IMR-90 (cell line): ENCODE data around the gene ZNF497. TPM values are rescaled to one million over a fixed set of nuclear protein-coding genes. Genes with fewer than 3 reads are reported as not detected.

Source experiments
- ATAC-seq: fragments of 200-7000 bp; cut with Tn5 transposase; 2 replicates; pipeline ENCODE4 v1.9.1; 2020; ENCODE audit warnings: low read depth, mild to moderate bottlenecking, moderate library complexity
- BruUV-seq: library from RNA; stranded (reverse); fragments of 400-500 nt; replicated peaks from 2 replicates; lab custom pipeline; 2021; lab: Mats Ljungman, UMichigan
- CTCF ChIA-PET: fragments of 300-600 bp; formaldehyde crosslinking; extraction: SDS; loops from one replicate; lab custom pipeline; 2021; ENCODE audit warnings: antibody characterized with exemption; lab: Yijun Ruan, JAX
- POLR2A ChIA-PET: fragments of 300-600 bp; sonication (Branson Sonifier 250); formaldehyde crosslinking; loops from one replicate; lab custom pipeline; 2022; ENCODE audit warnings: antibody characterized with exemption; ENCODE audit not compliant: unreplicated experiment; lab: Charles Lee
- DNase-seq: peaks from one replicate; pipeline ENCODE4 v3.0.0; 2013
- H2AFZ ChIP-seq: replicated peaks from 2 replicates; pipeline ENCODE3; 2013; ENCODE audit warnings: low read length, mild to moderate bottlenecking; ENCODE audit not compliant: poor library complexity
- H2AK5ac ChIP-seq: 2 replicates; pipeline ENCODE4 v1.6.1; 2013; ENCODE audit warnings: low read depth, low read length, inconsistent platforms
- H2AK9ac ChIP-seq: replicated peaks from 2 replicates; pipeline ENCODE3; 2013; ENCODE audit warnings: mild to moderate bottlenecking, low read depth, low read length, moderate library complexity; ENCODE audit not compliant: poor library complexity
- H2BK120ac ChIP-seq: 2 replicates; pipeline ENCODE4 v1.6.1; 2013; ENCODE audit warnings: low read depth, low read length, inconsistent platforms
- H2BK15ac ChIP-seq: 3 replicates; pipeline ENCODE4 v1.6.1; 2013; ENCODE audit warnings: low read depth, low read length, inconsistent platforms
- H2BK20ac ChIP-seq: 2 replicates; pipeline ENCODE4 v1.6.1; 2013; ENCODE audit warnings: low read depth, mild to moderate bottlenecking, inconsistent platforms, low read length, moderate library complexity
- H2BK5ac ChIP-seq: 2 replicates; pipeline ENCODE4 v1.6.1; 2013; ENCODE audit warnings: mild to moderate bottlenecking, low read depth, low read length, inconsistent platforms; ENCODE audit not compliant: poor library complexity, severe bottlenecking
- H3K14ac ChIP-seq: replicated peaks from 2 replicates; pipeline ENCODE4 v1.6.1; 2013; ENCODE audit warnings: low read depth, low read length, inconsistent platforms
- H3K18ac ChIP-seq: 2 replicates; pipeline ENCODE4 v1.6.1; 2013; ENCODE audit warnings: low read depth, low read length, control low read depth
- H3K23ac ChIP-seq: 2 replicates; pipeline ENCODE4 v1.6.1; 2013; ENCODE audit warnings: low read depth, low read length, inconsistent platforms
- H3K27ac ChIP-seq: 2 replicates; pipeline ENCODE4 v1.5.1; 2013; ENCODE audit warnings: mild to moderate bottlenecking, control low read depth, low read length; ENCODE audit not compliant: insufficient read depth
- H3K27me3 ChIP-seq: 2 replicates; pipeline ENCODE4 v1.6.1; 2013; ENCODE audit warnings: low read length; ENCODE audit not compliant: control insufficient read depth, insufficient read depth
- H3K36me3 ChIP-seq: 2 replicates; pipeline ENCODE4 v1.6.1; 2013; ENCODE audit warnings: low read length, mixed read lengths; ENCODE audit not compliant: control insufficient read depth, insufficient read depth
- H3K4ac ChIP-seq: 2 replicates; pipeline ENCODE4 v1.6.1; 2013; ENCODE audit warnings: low read depth, low read length, inconsistent platforms
- H3K4me1 ChIP-seq: 2 replicates; pipeline ENCODE4 v1.6.1; 2013; ENCODE audit warnings: low read length, mixed read lengths; ENCODE audit not compliant: control insufficient read depth, insufficient read depth
- H3K4me2 ChIP-seq: 2 replicates; pipeline ENCODE4 v1.6.1; 2013; ENCODE audit warnings: low read depth, mild to moderate bottlenecking, control low read depth, low read length, moderate library complexity
- H3K4me3 ChIP-seq: 2 replicates; pipeline ENCODE4 v1.5.1; 2013; ENCODE audit warnings: low read depth, mild to moderate bottlenecking, control low read depth, low read length, moderate library complexity; ENCODE audit not compliant: insufficient read depth
- H3K56ac ChIP-seq: 2 replicates; pipeline ENCODE4 v1.6.1; 2013; ENCODE audit warnings: low read length, inconsistent platforms; ENCODE audit not compliant: insufficient read depth; ENCODE audit errors: extremely low read depth
- H3K79me1 ChIP-seq, 2 experiments: 2 replicates each; pipeline ENCODE4 v1.6.1; 2013; ENCODE audit warnings: low read length in 2 of 2, inconsistent platforms in 1 of 2, low read depth in 1 of 2
- H3K9ac ChIP-seq: 2 replicates; pipeline ENCODE4 v1.6.1; 2013; ENCODE audit warnings: low read depth, low read length, control low read depth
- H3K9me1 ChIP-seq: 2 replicates; pipeline ENCODE4 v1.6.1; 2013; ENCODE audit warnings: low read length, inconsistent platforms; ENCODE audit not compliant: insufficient read depth
- H3K9me3 ChIP-seq: 2 replicates; pipeline ENCODE4 v1.6.1; 2013; ENCODE audit warnings: low read length; ENCODE audit not compliant: control insufficient read depth, insufficient read depth
- H4K20me1 ChIP-seq: 2 replicates; pipeline ENCODE4 v1.6.1; 2013; ENCODE audit warnings: low read length, inconsistent platforms; ENCODE audit not compliant: insufficient read depth
- H4K5ac ChIP-seq: 2 replicates; pipeline ENCODE4 v1.6.1; 2013; ENCODE audit warnings: mild to moderate bottlenecking, low read depth, low read length, control low read depth
- H4K8ac ChIP-seq, 2 experiments: 2 replicates each; pipeline ENCODE4 v1.6.1; 2013; ENCODE audit warnings: low read depth in 2 of 2, low read length in 2 of 2, control low read depth in 1 of 2, inconsistent platforms in 1 of 2
- H4K91ac ChIP-seq: 2 replicates; pipeline ENCODE4 v1.6.1; 2013; ENCODE audit warnings: low read depth, low read length, inconsistent platforms; ENCODE audit not compliant: insufficient read depth
- NFE2L2 ChIP-seq: fragments of 150-350 bp; IDR thresholded peaks from 2 replicates; pipeline ENCODE4 v1.6.1; 2016; ENCODE audit warnings: low read depth, mild to moderate bottlenecking, low read length
- RCOR1 ChIP-seq: IDR thresholded peaks from 2 replicates; pipeline ENCODE4 v1.6.1; 2012; ENCODE audit warnings: mild to moderate bottlenecking, low read length, improper control_type of control experiment; ENCODE audit not compliant: insufficient replicate concordance
- WGBS, 2 experiments: methylation state at CpG; one replicate each; pipeline versions ENCODE4 v1.1.5 to v1.1.7; 2013; ENCODE audit warnings: missing lambda C conversion rate in 2 of 2; ENCODE audit not compliant: insufficient read length in 1 of 2; ENCODE audit errors: extremely low coverage in 2 of 2; 5-methylcytosine and 5-hydroxymethylcytosine counted together
- dilution Hi-C: fragments of 300-500 bp; cut with HindIII; formaldehyde crosslinking; loops from one replicate; pipeline ENCODE4 v1.14.3; 2018; ENCODE audit warnings: low sequenced_read_pairs; ENCODE audit not compliant: unreplicated experiment
- in situ Hi-C: fragments of 300-500 bp; cut with MboI; formaldehyde crosslinking; loops from 3 replicates; pipeline ENCODE4 v1.14.3; 2019; ENCODE audit warnings: low sequenced_read_pairs, inconsistent platforms, mixed read lengths
- intact Hi-C: fragments of 100-400 bp; cut with micrococcal nuclease; formaldehyde crosslinking; loops from 2 replicates; pipeline ENCODE4 v1.10.0; 2022
- polyA plus RNA-seq, 3 experiments: library from polyadenylated mRNA; depleted of rRNA; stranded (reverse); fragments of >200 nt; gene quantifications; 2 replicates each; pipeline ENCODE4 v1.2.3, GENCODE V29; 2012; ENCODE audit warnings: low replicate concordance in 1 of 3
- total RNA-seq: library from RNA; depleted of rRNA; stranded (reverse); fragments of >200 nt; gene quantifications from 2 replicates; pipeline ENCODE4 v1.2.3, GENCODE V29; 2012

ZNF497 gene
- total and polyA plus RNA-seq, 2 of the 4 experiments (the other 2 are of a cell fraction) = 0.18 to 0.24 TPM

DNA sequence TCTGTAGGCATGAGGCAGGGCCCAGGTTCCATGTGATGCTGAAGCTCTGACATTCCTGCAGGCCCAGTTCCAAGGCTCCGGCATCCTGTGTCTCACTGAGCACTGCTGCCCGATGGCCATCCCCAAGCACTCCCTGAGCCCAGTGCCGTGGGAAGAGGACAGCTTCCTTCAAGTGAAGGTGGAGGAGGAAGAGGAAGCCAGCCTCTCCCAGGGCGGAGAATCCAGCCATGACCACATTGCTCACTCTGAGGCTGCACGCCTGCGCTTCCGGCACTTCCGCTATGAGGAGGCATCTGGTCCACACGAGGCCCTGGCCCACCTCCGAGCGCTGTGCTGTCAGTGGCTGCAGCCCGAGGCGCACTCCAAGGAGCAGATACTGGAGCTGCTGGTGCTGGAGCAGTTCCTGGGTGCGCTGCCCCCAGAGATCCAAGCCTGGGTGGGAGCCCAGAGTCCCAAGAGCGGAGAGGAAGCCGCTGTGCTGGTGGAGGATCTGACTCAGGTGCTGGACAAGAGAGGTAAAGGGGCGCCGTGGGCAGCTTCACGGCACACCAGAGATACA, 27.8 kb downstream of the ZNF497 start:
- Histone ChIP-seq H2BK120ac (no peak overlapping the region), H4K8ac (no peak overlapping the region), H4K91ac (no peak overlapping the region), H3K56ac (no peak overlapping the region), H3K4me1 (no peaks in the 10 kb centered on the region), H3K36me3 (peaks cover 38% of the 10 kb centered on the region), H4K20me1 (peaks cover 5% of the 10 kb centered on the region; the same call in 1 of the 2 replicates), H3K9me3 (peaks cover 15% of the 10 kb centered on the region), H3K18ac (no peak overlapping the region), H3K27ac (no peak overlapping the region), H4K5ac (no peak overlapping the region), H2BK5ac (no peak overlapping the region), H2BK20ac (no peak overlapping the region), H3K4ac (no peak overlapping the region), H3K9ac (no peak overlapping the region), H2AFZ (no peak overlapping the region), H2BK15ac (no peak overlapping the region), H3K23ac (no peak overlapping the region), H3K4me2 (no peak overlapping the region), H2AK9ac (no peak overlapping the region), H3K9me1 (peaks cover 8% of the 10 kb centered on the region), H3K79me1 (peaks cover 13 to 39% of the 10 kb centered on the region in 2 experiments; a peak in 3 of 4 replicates), H3K14ac (no peak overlapping the region), H3K4me3 (no peak overlapping the region), H3K27me3 (no peaks in the 10 kb centered on the region), H2AK5ac (no peak overlapping the region)
- intact Hi-C loops (no loop called here), in situ Hi-C loops (no loop called here), dilution Hi-C loops (no loop called here)
- no TSS peak for BruUV-seq
- CTCF ChIA-PET = no interaction called here
- no peak for DNase-seq
- POLR2A ChIA-PET = no interaction called here
- TF ChIP-seq RCOR1 = no peak
- no peak for TF ChIP-seq NFE2L2
- no peak for ATAC-seq
- WGBS, 2 experiments = 95% methylated on average over 9 of the region's 19 CpGs; no CpG with 5 or more reads in 1 of the 2 experiments
